ENCODE results near the gene SV2B.

DNA sequence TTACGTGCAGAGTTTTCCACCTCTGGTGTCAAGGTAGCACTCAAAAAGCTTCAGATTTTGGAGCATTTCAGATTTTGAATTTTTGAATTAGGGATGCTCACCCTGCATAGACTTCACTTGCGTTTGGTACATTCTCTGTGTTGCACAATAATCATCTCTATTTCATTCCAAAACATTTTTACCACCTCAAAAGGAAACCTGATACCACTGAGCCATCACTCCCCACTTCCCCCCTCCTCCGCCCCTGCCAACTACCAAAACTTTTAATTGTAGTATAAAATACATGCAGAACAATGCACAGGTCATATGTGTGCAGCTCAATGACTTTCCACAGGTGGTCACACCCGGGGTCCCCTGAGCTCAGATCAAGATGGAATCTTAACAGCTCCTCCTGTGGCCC lies 208.8 kb downstream of the SV2B start:
- TF ChIP-seq POLR2A (IDR thresholded peaks at IDR 0.05; ENCODE audit: low read depth, low read length): no peak
- TF ChIP-seq POLR2AphosphoS5 (IDR thresholded peaks at IDR 0.05; ENCODE audit: low read depth, low read length): no peak
- no peak for TF ChIP-seq POU2F2 (IDR thresholded peaks at IDR 0.05; ENCODE audit: low read depth, low read length)
- no peak for TF ChIP-seq SPI1 (IDR thresholded peaks at IDR 0.05; ENCODE audit: low read depth, low read length)
